Keratinocyte (primary cell): ENCODE measurements around the gene LPCAT2. TPM values are rescaled to one million over a fixed set of nuclear protein-coding genes. Genes with fewer than 3 reads are reported as not detected.
A peak's percentile ranks its signal among the peaks of the same experiment; 100 is the strongest.

Experiments used
- DNase-seq: peaks from one replicate; pipeline ENCODE4 v3.0.0-alpha.2; 2011; ENCODE audit warnings: low read depth, missing footprints, low spot score
- FAIRE-seq: peaks from 2 replicates; lab custom pipeline; 2011; peaks lifted over from hg19 to GRCh38; lab: Jason Lieb, UNC
- H2AFZ ChIP-seq: 2 replicates; pipeline ENCODE4 v1.6.0; 2012; ENCODE audit warnings: low read length, control low read depth, inconsistent platforms; ENCODE audit not compliant: control insufficient read depth
- H3K27ac ChIP-seq: 2 replicates; pipeline ENCODE4 v1.5.1; 2011; ENCODE audit warnings: low read length; ENCODE audit not compliant: control insufficient read depth, insufficient read depth
- H3K27me3 ChIP-seq: 3 replicates; pipeline ENCODE4 v1.6.0; 2011; ENCODE audit warnings: low read length; ENCODE audit not compliant: control insufficient read depth, insufficient read depth; ENCODE audit errors: extremely low read depth
- H3K36me3 ChIP-seq, 2 experiments: 2 replicates in 1 of 2; 3 replicates in 1 of 2; pipeline ENCODE4 v1.5.1; 2011; ENCODE audit warnings: low read length in 2 of 2, mild to moderate bottlenecking in 1 of 2; ENCODE audit not compliant: control insufficient read depth in 2 of 2, insufficient read depth in 2 of 2; ENCODE audit errors: extremely low read depth in 1 of 2
- H3K4me1 ChIP-seq: 3 replicates; pipeline ENCODE4 v1.5.1; 2011; ENCODE audit warnings: low read length; ENCODE audit not compliant: control insufficient read depth, insufficient read depth; ENCODE audit errors: extremely low read depth
- H3K4me2 ChIP-seq: 3 replicates; pipeline ENCODE4 v1.6.0; 2011; ENCODE audit warnings: low read depth, low read length; ENCODE audit not compliant: control insufficient read depth, insufficient read depth; ENCODE audit errors: extremely low read depth
- H3K4me3 ChIP-seq, 3 experiments: fragments of 200-600 bp in 1 of 3; sonication (generic) in 1 of 3; 2 replicates in 2 of 3; 3 replicates in 1 of 3; pipeline ENCODE4 v1.5.1; 2011 to 2016; ENCODE audit warnings: low read length in 3 of 3, mild to moderate bottlenecking in 3 of 3, control low read depth in 2 of 3, inconsistent platforms in 1 of 3, low read depth in 1 of 3, mixed read lengths in 1 of 3, mixed run types in 1 of 3, moderate library complexity in 1 of 3; ENCODE audit not compliant: control insufficient read depth in 2 of 3, insufficient read depth in 2 of 3; ENCODE audit errors: extremely low read depth in 1 of 3
- H3K79me2 ChIP-seq: 2 replicates; pipeline ENCODE4 v1.6.0; 2012; ENCODE audit warnings: low read length; ENCODE audit not compliant: control insufficient read depth, insufficient read depth
- H3K9ac ChIP-seq: 3 replicates; pipeline ENCODE4 v1.6.0; 2011; ENCODE audit warnings: low read length; ENCODE audit not compliant: control insufficient read depth, insufficient read depth; ENCODE audit errors: extremely low read depth
- H3K9me1 ChIP-seq: 3 replicates; pipeline ENCODE4 v1.6.0; 2011; ENCODE audit warnings: low read length; ENCODE audit not compliant: control insufficient read depth, insufficient read depth; ENCODE audit errors: extremely low read depth
- H3K9me3 ChIP-seq: 2 replicates; pipeline ENCODE4 v1.5.1; 2012; ENCODE audit warnings: low read depth, low read length; ENCODE audit not compliant: control insufficient read depth
- H4K20me1 ChIP-seq: 3 replicates; pipeline ENCODE4 v1.6.0; 2011; ENCODE audit warnings: low read length; ENCODE audit not compliant: control insufficient read depth, insufficient read depth; ENCODE audit errors: extremely low read depth
- EZH2 ChIP-seq: IDR thresholded peaks from one replicate; pipeline ENCODE4 v1.6.1; 2012; ENCODE audit warnings: inconsistent platforms, mild to moderate bottlenecking, low read length, moderate library complexity
- dilution Hi-C: fragments of 300-500 bp; cut with MboI; formaldehyde crosslinking; loops from one replicate; pipeline ENCODE4 v1.7.0; 2020; ENCODE audit warnings: low sequenced_read_pairs; ENCODE audit not compliant: extremely low pct_ligation_motif_present
- polyA plus RNA-seq, 5 experiments: library from polyadenylated mRNA; depleted of rRNA in 3 of 5; stranded (reverse) in 3 of 5; stranded (forward) in 1 of 5; unstranded in 1 of 5; fragments of >200 nt; gene quantifications; 1 replicate in 1 of 5; 2 replicates in 3 of 5; 3 replicates in 1 of 5; pipeline versions ENCODE4 v1.2.1 to v1.2.3, GENCODE V29; 2011 to 2012; ENCODE audit warnings: missing spikeins in 2 of 5, low read depth in 1 of 5, low replicate concordance in 1 of 5
- TF ChIP-seq, protein P1 (sequence below), 3 experiments: IDR thresholded peaks in 1 of 3; conservative IDR thresholded peaks in 1 of 3; optimal IDR thresholded peaks in 1 of 3; 2 replicates in 2 of 3; 3 replicates in 1 of 3; pipeline versions ENCODE3 to v1.5.1; 2011; ENCODE audit warnings: low read length in 3 of 3, mild to moderate bottlenecking in 3 of 3, moderate library complexity in 2 of 3, control low read depth in 1 of 3, inconsistent platforms in 1 of 3; ENCODE audit not compliant: insufficient read depth in 2 of 3; ENCODE audit errors: extremely low read depth in 1 of 3

LPCAT2 gene
- polyA plus RNA-seq, 1 donor (not counting 4 experiments of a cell fraction or from before 2014, with no cell fraction given), result 54.4 TPM

DNA sequence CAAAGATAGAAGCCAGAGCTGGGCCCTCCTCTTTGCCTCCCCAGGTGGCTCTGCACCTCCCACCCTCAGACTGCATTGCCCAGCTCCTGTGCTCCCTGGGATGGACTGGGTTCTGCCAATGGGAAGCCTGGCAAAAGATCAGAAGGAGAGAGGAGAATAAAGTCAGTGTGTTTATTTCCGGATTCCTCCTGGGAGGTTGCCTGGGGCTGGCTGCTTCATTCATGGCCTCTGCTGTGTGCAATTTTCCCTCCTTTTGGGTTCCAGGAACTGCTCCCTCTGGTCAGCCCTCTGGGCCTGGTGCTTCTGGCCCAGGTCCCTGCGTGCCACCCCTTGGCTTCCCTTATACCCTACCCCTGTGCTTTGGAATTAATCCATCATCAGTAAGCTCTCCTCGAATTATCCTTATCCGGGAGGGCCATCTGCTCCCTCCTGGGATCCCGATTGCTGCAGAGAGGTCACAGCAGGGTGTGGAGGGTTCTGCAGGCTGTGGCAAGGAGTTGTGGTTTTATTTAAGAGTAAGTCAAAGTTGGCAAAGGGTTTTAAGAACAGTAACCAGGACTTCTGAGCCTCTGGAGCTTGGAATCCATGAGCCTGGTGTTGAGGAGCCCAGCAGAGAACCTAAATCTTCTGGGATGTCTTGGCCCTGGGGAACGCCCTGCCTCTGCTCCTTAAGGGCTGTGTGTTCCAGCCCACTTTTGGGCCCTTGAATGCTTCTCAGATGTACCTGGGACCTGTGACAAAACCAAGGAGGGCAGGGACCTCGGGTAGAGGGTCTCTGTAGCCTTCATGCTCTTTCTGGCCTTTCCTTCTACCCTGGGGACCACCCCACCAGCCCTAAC lies 38.1 kb upstream of the LPCAT2 start:
- H3K4me1 ChIP-seq, result peaks cover 30% of the 10 kb centered on the region
- H3K9me3 ChIP-seq, result no peaks in the 10 kb centered on the region
- TF ChIP-seq, protein P1, sequence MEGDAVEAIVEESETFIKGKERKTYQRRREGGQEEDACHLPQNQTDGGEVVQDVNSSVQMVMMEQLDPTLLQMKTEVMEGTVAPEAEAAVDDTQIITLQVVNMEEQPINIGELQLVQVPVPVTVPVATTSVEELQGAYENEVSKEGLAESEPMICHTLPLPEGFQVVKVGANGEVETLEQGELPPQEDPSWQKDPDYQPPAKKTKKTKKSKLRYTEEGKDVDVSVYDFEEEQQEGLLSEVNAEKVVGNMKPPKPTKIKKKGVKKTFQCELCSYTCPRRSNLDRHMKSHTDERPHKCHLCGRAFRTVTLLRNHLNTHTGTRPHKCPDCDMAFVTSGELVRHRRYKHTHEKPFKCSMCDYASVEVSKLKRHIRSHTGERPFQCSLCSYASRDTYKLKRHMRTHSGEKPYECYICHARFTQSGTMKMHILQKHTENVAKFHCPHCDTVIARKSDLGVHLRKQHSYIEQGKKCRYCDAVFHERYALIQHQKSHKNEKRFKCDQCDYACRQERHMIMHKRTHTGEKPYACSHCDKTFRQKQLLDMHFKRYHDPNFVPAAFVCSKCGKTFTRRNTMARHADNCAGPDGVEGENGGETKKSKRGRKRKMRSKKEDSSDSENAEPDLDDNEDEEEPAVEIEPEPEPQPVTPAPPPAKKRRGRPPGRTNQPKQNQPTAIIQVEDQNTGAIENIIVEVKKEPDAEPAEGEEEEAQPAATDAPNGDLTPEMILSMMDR (optimal IDR thresholded peaks at IDR 0.05 in 1 of 3, IDR thresholded peaks at IDR 0.05 in 1 of 3, conservative IDR thresholded peaks at IDR 0.05 in 1 of 3; ENCODE audit: extremely low read depth in 1 of 3, insufficient read depth in 2 of 3, low read length in 3 of 3), result no peak
- no peak for TF ChIP-seq EZH2
- no peaks in the 10 kb centered on the region for H3K27me3 ChIP-seq
- no peaks in the 10 kb centered on the region for H3K36me3 ChIP-seq
- H3K4me3 ChIP-seq, result peak overlapping the region in 2 of 3 experiments; percentile 9 to 41
- no peaks in the 10 kb centered on the region for H3K9me1 ChIP-seq
- peak overlapping the region; percentile 73 for H3K27ac ChIP-seq
- peak overlapping the region; percentile 80 for H3K4me2 ChIP-seq
- peak; percentile 13 for DNase-seq
- dilution Hi-C loops, result no loop called here
- peak overlapping the region; percentile 39 for H3K9ac ChIP-seq
- no peaks in the 10 kb centered on the region for H4K20me1 ChIP-seq
- peak overlapping the region; percentile 72 for H2AFZ ChIP-seq
- no peaks in the 10 kb centered on the region for H3K79me2 ChIP-seq
- FAIRE-seq, result peak; percentile 94

DNA sequence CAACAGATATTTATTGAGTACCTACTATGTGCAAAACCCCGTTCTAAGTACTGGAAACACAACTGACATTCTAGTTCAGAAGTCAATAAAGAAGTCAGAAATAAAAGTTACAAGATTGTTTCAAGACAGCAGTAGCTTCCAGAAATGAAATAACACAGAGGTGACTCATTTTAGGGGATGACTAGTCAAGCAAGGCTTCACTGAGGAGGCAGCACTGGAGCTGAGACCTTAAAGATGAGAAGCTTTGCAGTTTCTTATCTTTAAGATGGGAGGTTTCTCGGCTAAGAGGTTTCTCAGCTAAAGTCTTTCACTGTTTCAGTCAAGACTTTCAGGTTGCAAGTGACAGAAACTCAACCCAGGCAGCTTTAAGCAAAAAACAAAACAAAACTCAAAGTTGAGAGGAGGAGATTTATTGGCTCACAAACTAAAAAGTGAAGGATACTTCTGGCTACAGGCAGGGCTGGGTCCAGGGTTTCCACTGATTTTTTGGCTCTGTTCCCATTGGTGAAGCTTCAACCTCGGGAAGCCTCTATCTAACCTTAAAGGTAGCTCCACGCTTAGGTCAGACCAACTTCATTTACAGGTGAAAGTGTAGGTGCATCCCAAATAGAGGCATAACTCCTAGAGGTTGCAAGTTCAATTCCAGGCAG lies 37.3 kb upstream of the LPCAT2 start:
- Histone ChIP-seq H3K27ac (peak overlapping the region; percentile 73), H3K9me3 (no peaks in the 10 kb centered on the region), H4K20me1 (no peaks in the 10 kb centered on the region), H3K27me3 (no peaks in the 10 kb centered on the region), H3K4me1 (peaks cover 30% of the 10 kb centered on the region), H3K79me2 (no peaks in the 10 kb centered on the region), H3K9me1 (no peaks in the 10 kb centered on the region), H3K4me2 (peak overlapping the region; percentile 80), H3K9ac (peak overlapping the region; percentile 39), H3K4me3 (peak overlapping the region in 2 of 3 experiments; percentile 9 to 41), H2AFZ (no peak overlapping the region), H3K36me3 (no peaks in the 10 kb centered on the region)
- DNase-seq (peak; percentile 68), FAIRE-seq (peak; percentile 92)
- dilution Hi-C loops, result no loop called here
- no peak for TF ChIP-seq EZH2
- TF ChIP-seq, protein P1 (optimal IDR thresholded peaks at IDR 0.05 in 1 of 3, IDR thresholded peaks at IDR 0.05 in 1 of 3, conservative IDR thresholded peaks at IDR 0.05 in 1 of 3; ENCODE audit: extremely low read depth in 1 of 3, insufficient read depth in 2 of 3, low read length in 3 of 3), result no peak
